Vagina (tissue), 2 donors: ENCODE results near the gene SMIM10L1.

ENCODE experiments used
- POLR2A ChIP-seq, 2 donors: fragments of 450-650 bp; IDR thresholded peaks; one replicate each; pipeline ENCODE4 v1.6.1; 2017; ENCODE audit warnings: antibody characterized with exemption in 2 of 2, mild to moderate bottlenecking in 2 of 2, moderate library complexity in 2 of 2
- POLR2AphosphoS5 ChIP-seq, 2 donors: sonication (generic); formaldehyde crosslinking; IDR thresholded peaks; one replicate each; pipeline ENCODE4 v1.9.0; 2017; ENCODE audit warnings: antibody characterized with exemption in 2 of 2, mild to moderate bottlenecking in 2 of 2, low read depth in 1 of 2; ENCODE audit not compliant: insufficient read depth in 1 of 2
- TF ChIP-seq, protein P1 (sequence below), 3 experiments: fragments of 450-650 bp in 2 of 3; fragments of 200-600 bp in 1 of 3; sonication (generic) in 1 of 3; IDR thresholded peaks; one replicate each; pipeline ENCODE4 v1.5.1; 2017 to 2019; ENCODE audit warnings: antibody characterized with exemption in 3 of 3, mild to moderate bottlenecking in 2 of 3, moderate library complexity in 2 of 3

DNA sequence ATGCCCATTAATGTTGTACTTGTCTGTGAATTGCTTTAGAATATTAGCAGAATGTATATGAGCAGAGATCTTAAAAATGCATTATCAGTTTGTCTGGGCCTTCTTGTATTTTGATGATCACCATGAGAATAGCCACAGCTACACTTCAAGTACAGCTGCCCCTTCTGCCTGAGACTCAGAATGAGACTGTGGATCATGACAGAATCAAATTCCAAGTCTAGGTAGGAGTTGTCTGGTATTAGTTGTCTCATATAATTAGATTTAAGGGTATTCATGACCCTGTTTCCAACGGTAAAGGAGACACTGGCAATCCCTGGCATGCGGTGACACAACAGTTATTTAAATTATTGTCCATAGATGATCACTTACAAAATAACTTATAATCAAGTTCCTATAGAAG, 18.3 kb upstream of the SMIM10L1 start:
- TF ChIP-seq, protein P1, sequence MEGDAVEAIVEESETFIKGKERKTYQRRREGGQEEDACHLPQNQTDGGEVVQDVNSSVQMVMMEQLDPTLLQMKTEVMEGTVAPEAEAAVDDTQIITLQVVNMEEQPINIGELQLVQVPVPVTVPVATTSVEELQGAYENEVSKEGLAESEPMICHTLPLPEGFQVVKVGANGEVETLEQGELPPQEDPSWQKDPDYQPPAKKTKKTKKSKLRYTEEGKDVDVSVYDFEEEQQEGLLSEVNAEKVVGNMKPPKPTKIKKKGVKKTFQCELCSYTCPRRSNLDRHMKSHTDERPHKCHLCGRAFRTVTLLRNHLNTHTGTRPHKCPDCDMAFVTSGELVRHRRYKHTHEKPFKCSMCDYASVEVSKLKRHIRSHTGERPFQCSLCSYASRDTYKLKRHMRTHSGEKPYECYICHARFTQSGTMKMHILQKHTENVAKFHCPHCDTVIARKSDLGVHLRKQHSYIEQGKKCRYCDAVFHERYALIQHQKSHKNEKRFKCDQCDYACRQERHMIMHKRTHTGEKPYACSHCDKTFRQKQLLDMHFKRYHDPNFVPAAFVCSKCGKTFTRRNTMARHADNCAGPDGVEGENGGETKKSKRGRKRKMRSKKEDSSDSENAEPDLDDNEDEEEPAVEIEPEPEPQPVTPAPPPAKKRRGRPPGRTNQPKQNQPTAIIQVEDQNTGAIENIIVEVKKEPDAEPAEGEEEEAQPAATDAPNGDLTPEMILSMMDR (IDR thresholded peaks at IDR 0.05): no peak
- no peak for TF ChIP-seq POLR2A (IDR thresholded peaks at IDR 0.05)
- TF ChIP-seq POLR2AphosphoS5 (IDR thresholded peaks at IDR 0.05; ENCODE audit: insufficient read depth in 1 of 2, low read depth in 1 of 2): no peak
